NCI-H748 (cell line): Measurements from ENCODE around the gene NCDN.

Experiments
- DNase-seq: peaks from one replicate; lab custom pipeline; 2025; ENCODE audit not compliant: unreplicated experiment; lab: John Stamatoyannopoulos, UW

NCDN gene

DNA sequence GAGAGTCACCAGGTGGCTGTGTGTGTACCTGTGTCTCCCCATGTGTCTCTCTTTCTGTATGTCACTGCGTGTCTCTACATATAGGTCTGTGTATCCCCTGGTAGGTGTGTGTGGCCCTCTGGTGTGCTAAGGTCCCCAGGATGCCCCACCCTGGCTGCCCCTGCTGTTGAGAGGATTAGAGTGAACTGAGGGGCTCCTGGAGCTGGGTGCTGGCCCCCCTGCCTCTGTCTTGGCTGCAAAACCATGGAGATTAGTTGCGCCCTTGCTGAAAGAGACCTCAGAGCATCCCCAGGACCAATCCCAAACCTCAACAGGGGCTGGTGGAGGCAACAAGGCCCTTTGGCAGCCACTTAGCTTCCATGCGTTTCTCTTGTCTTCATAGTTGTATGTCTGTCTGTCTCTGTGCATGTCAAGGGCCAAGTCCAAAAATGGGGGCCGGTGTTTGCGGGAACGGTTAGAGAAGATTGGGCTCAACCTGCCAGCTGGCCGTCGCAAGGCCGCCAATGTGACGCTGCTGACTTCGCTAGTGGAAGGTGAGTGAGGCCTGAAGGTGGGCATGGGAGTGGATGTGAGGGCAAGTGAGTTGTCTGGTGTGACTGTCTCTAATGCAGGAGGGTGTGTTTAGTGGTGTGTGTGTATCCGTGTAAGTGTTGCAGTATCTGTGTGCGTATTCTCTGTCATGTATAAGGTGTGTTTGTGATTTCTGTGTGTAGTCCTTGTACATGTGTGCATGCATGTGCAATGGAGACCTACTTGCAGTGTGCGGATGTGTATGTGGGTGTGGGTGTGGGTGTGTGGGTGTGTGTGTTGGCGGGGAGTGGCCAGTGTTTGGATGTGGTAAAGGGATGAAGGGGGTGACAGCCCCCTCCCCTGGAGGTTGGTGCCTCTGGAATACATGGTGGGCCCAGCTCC, 32.2 kb downstream of the NCDN start:
- no peak for DNase-seq

- no peak for DNase-seq
These were observed 33.0 kb downstream of the NCDN start for GRCh38 chr1:35590476-35591040.

DNA sequence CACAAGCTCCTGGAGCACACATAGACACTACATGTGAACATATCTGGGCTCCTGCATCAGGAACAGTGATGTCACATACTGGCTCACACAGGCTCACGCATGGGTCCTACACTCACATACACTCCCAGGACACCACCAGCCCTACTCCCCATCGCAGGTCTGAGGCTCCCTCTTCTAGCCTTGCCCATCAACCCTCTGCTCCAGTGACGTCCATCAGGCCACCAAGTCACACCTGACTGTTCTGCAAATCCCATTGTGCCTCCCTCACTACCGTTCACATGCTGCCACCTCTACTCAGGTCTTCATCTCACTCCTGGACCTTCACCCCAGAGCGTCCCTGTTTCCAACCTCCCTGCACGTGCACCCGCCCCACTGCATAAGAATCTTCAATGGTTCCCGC, 33.6 kb downstream of the NCDN start:
- no peak for DNase-seq

DNA sequence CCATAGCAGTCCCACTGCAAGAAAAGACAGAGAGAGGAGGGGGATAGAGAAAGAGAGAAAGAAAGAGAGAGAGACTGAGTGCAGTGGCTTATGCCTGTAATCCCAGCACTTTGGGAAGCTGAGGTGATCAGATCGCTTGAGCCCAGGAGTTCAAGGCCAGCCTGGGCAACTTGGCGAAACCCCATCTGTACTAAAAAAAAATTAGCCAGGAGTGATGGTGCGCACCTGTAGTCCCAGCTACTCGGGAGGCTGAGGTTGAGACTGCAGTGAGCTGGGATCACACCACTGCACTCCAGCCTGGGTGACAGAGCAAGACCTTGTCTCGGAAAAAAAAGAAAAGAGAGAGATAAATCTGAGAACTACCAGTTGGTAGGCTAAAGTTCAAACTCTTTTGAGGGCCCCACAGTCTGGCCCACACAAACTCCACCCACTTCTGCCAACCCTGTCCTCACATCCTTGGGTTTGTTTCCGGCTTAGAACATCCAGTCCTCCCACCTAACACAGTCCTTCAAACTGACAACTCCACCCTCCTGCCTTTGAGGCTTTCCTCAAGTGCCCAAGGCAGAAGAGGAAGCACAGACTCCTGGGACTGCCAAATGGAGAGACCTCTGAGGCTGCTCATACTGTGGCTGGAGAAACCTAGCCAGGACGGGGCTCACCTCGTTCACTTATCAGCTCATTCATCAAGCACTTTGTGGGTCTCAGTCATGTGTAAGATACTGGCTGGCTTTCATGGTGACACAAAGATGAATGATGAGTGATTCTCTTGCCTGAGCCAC, 35.6 kb downstream of the NCDN start:
- DNase-seq: no peak

- DNase-seq: no peak
These were observed 36.6 kb downstream of the NCDN start for GRCh38 chr1:35594005-35594760.

GRCh38 chr1:35595684-35596083, 38.1 kb downstream of the NCDN start:
- DNase-seq: no peak

DNA sequence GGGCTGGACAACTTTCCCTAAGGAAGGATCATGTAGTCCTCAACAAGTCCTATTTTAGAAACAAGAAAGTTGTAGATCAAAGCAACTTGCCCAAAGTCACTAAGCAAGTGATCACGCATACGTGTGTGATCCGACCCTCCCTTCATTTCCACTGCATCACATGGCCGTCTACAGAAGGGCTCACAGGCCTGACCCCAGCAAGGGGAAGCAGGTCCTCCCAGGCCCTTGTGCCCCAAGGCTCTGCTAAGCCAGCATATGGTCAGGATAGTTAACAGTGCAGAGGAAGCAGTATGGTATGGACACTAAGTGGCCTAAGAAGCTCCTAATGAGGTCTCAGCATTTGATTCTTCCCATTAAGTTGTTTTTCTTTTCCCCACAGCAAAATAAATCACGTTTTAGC, 40.3 kb downstream of the NCDN start:
- DNase-seq: no peak

GRCh38 chr1:35598895-35599294, 41.3 kb downstream of the NCDN start:
- no peak for DNase-seq

DNA sequence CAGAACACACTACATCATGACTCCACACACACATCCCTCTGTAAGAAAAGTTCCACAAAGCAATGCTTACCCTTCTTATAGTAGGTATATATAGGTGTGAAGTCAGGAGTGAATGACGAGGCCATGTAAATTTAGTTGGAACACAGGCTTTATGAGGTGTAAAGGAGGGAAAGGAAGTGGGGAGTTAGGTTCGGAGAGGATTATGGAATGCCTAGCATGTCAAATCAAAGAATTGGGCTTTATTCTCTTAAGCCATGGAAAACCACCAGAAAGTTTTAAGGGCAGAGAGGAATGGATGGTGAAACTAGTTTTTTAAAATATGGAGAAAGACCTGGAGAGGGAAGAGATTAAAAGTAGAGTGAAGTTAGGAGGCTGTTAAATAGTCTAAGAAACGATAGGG, 41.8 kb downstream of the NCDN start:
- no peak for DNase-seq

DNA sequence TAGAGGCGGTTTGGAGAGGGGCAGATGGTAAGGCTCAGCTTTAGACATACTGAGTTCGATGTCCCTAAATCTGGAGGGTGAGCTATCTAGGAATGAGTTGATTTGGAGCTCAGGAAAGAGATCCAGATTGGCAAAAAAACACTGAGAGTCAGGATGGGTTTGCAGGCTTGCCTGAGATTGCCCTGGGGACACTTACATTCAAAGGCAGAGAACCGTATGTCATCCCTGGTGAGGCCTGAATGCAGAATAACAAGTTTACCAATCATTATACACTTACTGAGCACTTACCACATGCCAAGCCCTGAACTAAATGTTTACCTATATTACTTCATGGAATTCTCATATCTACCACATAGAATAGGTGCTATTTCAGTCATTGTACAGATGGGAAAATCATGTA, 43.0 kb downstream of the NCDN start:
- no peak for DNase-seq

GRCh38 chr1:35603468-35603867, 45.9 kb downstream of the NCDN start:
- no peak for DNase-seq

DNA sequence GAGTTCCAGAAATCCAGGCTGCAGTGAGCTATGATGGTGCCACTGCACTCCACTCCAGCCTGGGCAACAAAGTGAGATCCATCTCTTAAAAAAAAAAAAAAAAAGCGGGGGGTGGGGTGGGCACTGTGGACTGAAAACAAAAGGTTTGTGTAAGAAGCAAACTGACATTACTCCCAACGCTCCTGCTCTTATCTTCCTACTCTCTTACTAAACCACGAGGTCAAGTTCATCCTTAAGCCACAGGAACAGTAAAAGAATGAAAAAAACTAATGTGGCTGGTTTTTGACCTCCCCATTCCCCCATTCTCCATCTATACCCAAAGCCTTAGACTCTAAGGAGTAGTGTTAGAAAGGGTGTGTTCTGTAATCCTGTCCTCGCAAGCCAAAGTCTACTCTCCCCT, 46.3 kb downstream of the NCDN start:
- DNase-seq: no peak

DNA sequence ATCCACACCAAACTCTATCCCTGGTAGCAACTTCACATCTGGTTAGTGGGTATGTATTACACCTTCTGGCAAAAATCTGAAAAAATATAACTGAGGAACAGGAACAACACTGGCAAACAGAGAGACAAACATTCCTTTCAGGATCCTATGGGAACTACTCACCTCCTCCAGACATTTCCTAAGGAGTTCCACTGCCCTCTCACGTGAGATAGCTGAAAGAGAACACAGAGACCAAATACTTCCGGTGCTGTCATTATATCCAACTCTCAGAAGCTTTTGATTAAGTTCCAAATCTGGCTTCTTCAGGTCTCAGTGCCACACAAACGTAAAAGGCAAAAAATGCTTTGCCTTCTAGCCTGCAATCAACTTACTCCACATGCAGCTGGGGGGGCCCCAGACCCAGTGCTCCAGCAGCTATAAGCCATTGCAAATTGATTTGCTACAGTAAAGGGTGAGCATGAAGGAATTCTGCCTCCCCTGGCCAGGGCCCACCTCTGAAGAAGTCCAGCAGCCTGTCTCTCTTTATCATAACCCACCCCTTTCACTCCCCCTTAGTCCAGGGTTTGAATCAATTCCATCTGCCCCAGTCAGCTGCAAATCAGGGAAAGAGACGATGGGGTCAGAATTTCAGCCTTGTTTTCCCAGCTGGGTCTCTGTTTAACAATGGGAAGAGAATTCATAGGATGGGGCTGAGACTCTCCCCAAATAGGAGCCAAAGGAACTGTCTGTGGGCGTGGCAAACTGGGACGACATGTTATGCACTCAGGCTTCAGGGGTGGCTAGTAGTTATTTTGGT, 47.7 kb downstream of the NCDN start:
- DNase-seq: no peak

DNA sequence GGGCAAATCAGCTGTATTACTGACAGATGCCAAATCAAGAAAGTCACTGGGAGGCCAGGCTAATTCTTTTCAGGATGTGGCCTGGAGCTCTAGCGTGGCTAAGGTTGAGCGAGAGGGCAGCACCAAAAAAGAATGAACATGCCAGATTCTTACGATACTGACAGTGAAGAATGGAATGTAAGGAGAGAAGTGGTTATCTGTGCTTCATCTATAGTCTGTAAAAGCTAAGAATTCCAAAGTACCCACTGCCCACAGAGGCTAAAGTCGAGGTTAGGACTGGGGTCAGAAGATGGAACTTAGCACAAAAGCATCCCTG, 48.2 kb downstream of the NCDN start:
- DNase-seq: no peak

GRCh38 chr1:35611655-35612054, 54.1 kb downstream of the NCDN start:
- no peak for DNase-seq

GRCh38 chr1:35615440-35615839, 57.8 kb downstream of the NCDN start:
- no peak for DNase-seq
